ENCODE measurements around the gene GDI1.

The GDI1 gene

GRCh38 chrX:154437971-154438893 lies 1.3 kb downstream of the GDI1 start:
- DNase-seq: no peak

GRCh38 chrX:154439841-154440240 lies 2.9 kb downstream of the GDI1 start:
- DNase-seq: no peak

GRCh38 chrX:154440623-154441357 lies 3.8 kb downstream of the GDI1 start:
- DNase-seq: no peak

- no peak for DNase-seq
Observed at GRCh38 chrX:154441564-154441963, 4.6 kb downstream of the GDI1 start.

- no peak for DNase-seq
Observed at GRCh38 chrX:154441984-154442707, 5.2 kb downstream of the GDI1 start.

GRCh38 chrX:154443479-154443910 lies 6.5 kb downstream of the GDI1 start:
- no peak for DNase-seq

- DNase-seq: peak; percentile 68
Observed at GRCh38 chrX:154443992-154444754, 7.2 kb downstream of the GDI1 start, which contains the start of gene FAM50A. Gene FAM50A, plus strand, starts transcription at chrX:154444141. Its CDS starts 95 bp downstream, at chrX:154444236.

GRCh38 chrX:154444755-154445246 lies 7.8 kb downstream of the GDI1 start:
- no peak for DNase-seq

GRCh38 chrX:154445776-154446175 lies 8.8 kb downstream of the GDI1 start:
- DNase-seq: no peak

- no peak for DNase-seq
Observed at GRCh38 chrX:154446430-154446829, 9.5 kb downstream of the GDI1 start.

GRCh38 chrX:154448484-154448883 lies 11.5 kb downstream of the GDI1 start:
- no peak for DNase-seq

- no peak for DNase-seq
Observed at GRCh38 chrX:154449618-154450017, 12.7 kb downstream of the GDI1 start.

GRCh38 chrX:154450312-154450711 lies 13.4 kb downstream of the GDI1 start:
- no peak for DNase-seq

GRCh38 chrX:154452823-154453222 lies 15.9 kb downstream of the GDI1 start:
- no peak for DNase-seq

GRCh38 chrX:154457491-154458115 lies 20.6 kb downstream of the GDI1 start:
- DNase-seq: peak; percentile 6

GRCh38 chrX:154458116-154458953 lies 21.4 kb downstream of the GDI1 start, which contains the start of gene PLXNA3:
Gene PLXNA3, plus strand, starts transcription at chrX:154458281. Its CDS starts 1,903 bp downstream, at chrX:154460184.
- peak; percentile 43 for DNase-seq

- DNase-seq: peak; percentile 60
Observed at GRCh38 chrX:154458954-154459778, 22.2 kb downstream of the GDI1 start.

GRCh38 chrX:154459832-154460231 lies 22.9 kb downstream of the GDI1 start:
- peak; percentile 4 for DNase-seq

- no peak for DNase-seq
Observed at GRCh38 chrX:154460326-154460725, 23.4 kb downstream of the GDI1 start.
